HG02610 (cell line): Measurements from ENCODE around the gene MAT1A.
"Not testable (repeated sequence)": the region's sequence is repeated elsewhere in the genome, so short reads cannot be mapped to it uniquely, and the experiment has no call there.

ENCODE experiments used
- ATAC-seq: cut with Tn5 transposase; IDR thresholded peaks from one replicate; pipeline ENCODE4 v1.9.1; 2021; ENCODE audit warnings: mild to moderate bottlenecking, moderate library complexity; ENCODE audit not compliant: unreplicated experiment

MAT1A gene

GRCh38 chr10:80289451-80290287, at the start of gene MAT1A:
Gene MAT1A, minus strand, starts transcription at chr10:80289658. Its CDS starts 235 bp downstream, at chr10:80289423.
- ATAC-seq, result no peak

DNA sequence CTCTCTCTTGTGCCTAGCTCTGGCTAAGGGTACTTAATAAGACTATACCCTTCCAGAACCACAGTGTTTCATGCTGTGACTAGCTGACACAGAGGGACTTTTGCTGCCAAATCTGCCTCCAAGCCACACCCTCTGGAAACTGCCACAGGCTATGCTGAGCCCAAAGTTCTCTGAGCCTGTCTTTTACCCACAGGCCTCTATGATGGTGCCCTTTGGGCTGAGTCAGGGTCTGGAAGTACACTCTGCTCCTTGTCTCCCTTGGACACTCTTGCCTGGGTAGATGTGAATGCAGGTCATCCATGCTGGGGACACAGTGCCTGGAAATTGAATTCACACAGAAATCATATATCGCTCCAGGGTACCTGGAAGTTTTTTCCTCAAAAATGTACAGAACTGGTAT, 44.5 kb upstream of the MAT1A start:
- no peak for ATAC-seq

DNA sequence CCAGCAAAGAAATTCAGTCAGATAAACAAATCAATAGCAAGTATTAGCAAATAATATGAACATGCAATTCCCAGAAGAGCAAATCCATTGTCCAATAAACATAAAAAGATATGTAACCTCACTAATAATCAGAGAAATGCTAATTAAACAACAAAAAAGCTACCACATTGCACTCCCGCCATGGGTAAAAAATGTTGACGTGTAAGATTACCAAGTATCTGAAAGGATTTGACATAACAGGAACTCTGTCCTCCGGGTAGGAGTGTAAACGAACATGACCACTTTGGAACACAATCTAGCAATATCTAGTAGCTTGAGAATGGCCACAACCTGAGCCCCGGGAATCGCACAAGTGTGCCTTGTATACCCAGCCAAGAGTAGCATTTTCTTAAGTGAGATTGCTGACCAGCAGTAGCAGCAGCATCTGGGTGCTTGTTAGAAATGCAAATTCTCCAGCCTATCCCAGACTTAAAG, 35.5 kb upstream of the MAT1A start:
- no peak for ATAC-seq

- ATAC-seq, result no peak
Measured at GRCh38 chr10:80324086-80324485, 34.6 kb upstream of the MAT1A start.

GRCh38 chr10:80323311-80323710, 33.9 kb upstream of the MAT1A start:
- ATAC-seq, result no peak

GRCh38 chr10:80322711-80323110, 33.3 kb upstream of the MAT1A start:
- no peak for ATAC-seq

DNA sequence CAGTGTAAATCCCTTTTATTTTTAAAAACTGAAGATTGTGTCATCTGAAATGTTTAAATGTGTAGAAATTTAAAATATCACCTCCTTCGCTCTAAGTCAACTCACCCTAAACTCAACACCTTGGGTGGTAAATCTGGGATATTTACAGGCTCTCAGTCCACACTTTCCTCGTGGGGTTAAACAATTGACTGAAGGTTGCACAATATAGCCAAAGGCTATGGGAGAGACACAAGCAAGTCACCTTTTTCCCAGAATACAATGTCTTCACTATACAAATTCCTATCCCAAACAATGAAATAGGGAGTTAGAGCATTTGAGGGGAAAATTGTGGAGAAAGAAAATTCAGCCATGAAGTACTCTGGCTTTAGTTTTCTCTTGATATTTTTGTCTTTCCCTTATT, 32.7 kb upstream of the MAT1A start:
- ATAC-seq, result no peak

DNA sequence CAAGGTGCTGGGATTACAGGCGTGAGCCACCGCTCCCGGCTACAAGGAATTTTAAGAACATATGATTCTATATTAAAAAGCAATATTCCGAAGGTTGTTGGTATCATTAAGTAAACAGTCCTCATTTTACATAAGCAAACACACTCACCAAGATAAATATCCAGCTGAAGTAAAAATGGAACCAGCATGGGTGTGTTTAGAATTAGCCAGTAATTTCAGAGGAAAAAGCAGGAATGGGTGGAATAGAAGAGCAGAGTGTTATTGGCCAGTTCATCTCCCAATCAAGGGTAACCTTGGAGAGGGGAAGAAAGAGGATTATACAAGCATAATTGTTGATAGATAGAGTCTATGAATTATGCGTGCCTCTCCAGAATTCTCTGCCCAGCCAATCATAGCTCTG, 31.7 kb upstream of the MAT1A start:
- no peak for ATAC-seq

DNA sequence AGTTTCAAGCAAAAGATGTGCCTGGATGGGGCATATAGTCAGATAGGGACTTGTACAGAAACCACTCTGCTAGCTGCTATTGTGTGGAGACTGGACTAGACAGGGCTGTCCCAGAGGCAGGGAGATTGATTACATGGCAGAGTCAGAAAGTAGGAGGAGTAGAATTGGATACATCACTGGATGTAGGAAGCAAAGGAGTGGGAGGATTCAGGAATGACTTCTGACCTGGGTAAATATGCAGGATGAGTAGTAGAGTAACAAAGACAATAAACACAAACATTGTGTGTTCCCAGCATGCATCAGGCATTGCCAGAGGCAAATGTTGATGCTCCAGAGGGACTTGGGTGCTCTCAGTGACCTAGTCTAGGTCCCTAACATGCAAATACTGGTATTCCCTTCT, 30.9 kb upstream of the MAT1A start:
- ATAC-seq, result no peak

DNA sequence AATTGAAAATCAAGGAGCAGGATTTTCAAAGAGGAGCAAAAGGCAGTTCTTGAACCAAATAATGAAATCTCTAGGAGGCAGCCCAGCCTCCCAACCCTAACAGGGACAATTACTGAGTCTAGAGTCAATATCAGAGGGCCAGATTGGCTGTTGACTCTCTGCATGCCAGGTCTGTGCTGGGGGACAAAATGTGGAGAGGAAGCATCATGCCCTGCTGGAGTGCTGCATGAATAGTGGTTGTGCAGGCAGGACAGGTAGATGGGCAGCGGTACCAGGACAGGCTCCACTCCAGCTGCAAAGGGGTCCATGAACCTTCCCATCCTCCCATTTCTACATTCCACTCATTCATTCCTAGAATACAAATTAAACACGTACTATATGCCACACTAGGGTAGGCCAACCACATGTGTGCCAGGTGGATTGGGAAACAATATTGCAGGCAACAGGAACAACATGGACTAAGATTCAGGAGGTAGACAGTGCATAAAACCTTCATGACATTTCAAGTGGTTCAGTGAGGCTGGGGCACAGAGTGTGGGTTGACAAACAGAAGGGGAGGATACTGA, 30.4 kb upstream of the MAT1A start:
- ATAC-seq, result no peak

DNA sequence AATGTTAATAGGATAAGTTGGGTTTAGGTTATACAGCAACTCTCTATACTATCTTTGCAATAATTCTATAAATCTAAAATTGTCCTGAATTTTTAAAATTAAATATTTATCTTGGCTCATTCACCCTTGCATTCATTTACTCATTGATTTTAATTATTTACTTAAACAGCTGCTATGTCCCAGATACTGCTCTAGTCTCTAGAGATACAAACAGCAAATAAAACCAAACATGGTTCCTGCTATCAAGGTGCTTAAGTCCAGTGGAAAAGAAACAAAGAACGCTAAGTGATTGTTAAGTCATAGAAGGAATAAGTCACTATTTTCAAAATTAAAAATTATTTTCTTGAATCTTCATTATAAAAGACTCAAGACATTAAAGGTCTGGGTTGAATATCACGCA, 29.9 kb upstream of the MAT1A start:
- no peak for ATAC-seq

DNA sequence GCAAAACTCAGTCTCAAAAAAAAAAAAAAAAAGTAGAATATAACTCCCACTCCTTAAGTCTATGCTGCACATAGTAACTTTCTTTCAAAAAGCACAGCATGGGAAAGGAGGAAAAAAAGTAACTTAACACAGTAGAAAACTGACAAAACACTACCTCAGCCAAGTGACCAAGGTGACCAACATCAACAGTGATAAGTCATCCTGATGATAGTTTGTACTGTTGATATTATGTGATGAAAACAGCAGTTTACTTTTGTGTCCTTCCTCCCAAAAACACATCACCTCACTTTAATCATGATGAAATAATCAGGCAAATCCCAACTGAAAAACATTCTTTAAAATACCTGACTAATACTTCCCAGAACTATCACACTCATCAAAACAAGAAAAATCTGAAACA, 29.3 kb upstream of the MAT1A start:
- no peak for ATAC-seq

- no peak for ATAC-seq
Measured at GRCh38 chr10:80315391-80315790, 25.9 kb upstream of the MAT1A start.

DNA sequence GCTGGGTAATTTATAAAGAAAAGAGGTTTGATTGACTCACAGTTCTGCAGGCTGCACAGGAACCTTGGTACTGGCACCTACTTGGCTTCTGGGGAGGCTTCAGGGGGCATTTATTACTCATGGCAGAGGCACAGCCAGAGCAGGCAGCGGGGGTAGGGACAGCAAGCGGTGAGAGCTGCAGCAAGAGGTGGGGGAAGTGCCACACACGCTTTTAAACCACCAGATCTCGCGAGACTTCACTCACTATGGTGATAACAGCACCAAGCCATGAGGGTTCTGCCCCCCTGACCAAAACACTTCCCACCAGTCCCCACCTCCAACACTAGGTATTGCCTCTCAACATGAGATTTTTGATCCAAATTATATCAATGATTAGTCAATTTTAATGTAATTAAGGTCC, 24.1 kb upstream of the MAT1A start:
- no peak for ATAC-seq

DNA sequence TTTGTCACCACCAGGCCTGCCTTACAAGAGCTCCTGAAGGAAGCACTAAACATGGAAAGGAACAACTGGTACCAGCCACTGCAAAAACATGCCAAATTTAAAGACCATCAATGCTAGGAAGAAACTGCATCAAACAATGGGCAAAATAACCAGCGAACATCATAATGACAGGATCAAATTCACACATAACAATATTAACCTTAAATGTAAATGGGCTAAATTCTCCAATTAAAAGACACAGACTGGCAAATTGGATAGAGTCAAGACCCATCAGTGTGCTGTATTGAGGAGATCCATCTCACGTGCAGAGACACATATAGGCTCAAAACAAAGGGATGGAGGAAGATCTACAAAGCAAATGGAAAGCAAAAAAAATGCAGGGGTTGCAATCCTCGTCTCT, 16.5 kb upstream of the MAT1A start:
- ATAC-seq, result not testable (repeated sequence)

DNA sequence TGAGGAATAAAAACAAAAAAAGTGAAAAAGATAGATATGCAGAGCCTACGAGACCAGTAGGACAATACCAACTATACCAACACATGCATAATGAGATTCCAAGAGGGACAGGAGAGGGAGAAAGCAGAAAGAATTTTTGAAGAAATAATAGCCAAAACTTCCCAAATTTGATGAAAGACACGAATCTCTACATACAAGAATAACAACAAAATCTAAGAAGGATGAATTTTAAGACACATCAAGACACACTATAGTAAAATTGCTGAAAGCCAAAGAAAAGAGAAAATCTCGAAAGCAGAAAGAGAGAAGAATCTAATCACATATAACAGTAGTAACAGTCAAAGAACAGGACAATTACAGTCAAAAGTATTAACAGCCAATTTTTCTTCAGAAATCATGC, 7.5 kb upstream of the MAT1A start:
- ATAC-seq, result no peak

DNA sequence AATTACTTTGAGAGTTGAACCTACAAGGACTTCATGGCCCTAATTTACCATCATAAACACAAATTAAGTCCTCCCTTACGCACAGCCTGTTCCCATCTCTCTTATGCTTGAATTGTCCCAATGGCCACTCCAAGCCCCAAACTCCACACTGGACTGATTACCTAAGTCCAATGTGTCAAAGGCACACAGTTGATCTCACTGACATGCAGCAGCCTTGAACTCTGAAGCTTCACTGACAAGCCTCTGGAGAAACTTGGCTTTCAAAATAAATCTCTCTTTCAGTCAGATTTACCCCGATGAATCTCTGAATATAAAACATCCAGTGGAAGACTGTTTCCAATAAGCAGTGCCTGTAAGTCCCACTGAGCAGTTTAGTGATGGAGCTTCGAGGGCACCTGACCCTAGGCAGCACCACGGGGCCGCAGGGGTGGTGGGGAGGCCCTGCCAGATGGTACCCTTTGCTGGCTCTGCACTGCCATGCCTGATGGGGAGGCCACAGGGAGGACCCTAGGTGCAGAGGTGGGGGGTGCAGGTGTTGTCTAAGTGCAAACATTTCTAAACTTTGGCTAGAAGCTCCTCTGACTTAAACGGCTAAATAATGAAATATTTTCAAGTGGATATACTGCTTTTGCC, 3.3 kb upstream of the MAT1A start:
- ATAC-seq, result no peak

GRCh38 chr10:80290474-80291220, 1.2 kb upstream of the MAT1A start:
- ATAC-seq, result no peak

- ATAC-seq, result no peak
Measured at GRCh38 chr10:80288849-80289248, 609 bp downstream of the MAT1A start.

- ATAC-seq, result no peak
Measured at GRCh38 chr10:80284522-80284921, 4.9 kb downstream of the MAT1A start.

DNA sequence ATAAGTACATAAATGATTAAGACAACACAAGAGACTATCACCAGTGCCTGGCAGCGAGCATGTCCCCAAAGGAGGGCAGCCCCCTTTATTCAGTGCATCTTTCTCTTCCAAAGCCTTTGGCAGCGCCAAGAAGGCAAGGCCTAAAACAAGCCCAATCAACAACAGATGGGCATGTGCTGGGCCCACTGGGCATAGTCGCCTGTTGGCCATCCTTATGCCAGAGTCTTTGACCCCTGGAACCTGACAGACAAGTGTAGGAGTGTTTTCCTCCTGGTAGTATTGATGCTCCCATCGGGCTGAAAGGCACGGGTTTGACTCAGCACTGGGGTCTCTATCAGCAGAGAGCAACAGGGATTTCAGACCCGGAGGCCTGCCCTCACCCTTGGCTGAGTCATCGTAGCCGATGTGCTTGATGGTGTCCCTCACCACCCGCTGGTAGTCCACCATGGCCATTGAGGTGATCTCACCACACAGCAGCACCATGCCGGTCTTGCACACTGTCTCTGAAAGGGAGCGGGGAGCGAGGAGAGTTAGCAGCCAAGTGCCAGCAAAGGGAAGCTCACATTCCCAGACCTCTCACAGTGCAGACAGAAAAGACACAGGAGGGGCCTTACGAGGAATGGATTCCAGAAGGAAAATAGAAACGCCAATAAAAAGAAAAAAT, 5.8 kb downstream of the MAT1A start:
- no peak for ATAC-seq
